PC-9 (cell line): Measurements from ENCODE around the gene ZNF317. TPM values are rescaled to one million over a fixed set of nuclear protein-coding genes. Genes with fewer than 3 reads are reported as not detected.
A peak's percentile ranks its signal among the peaks of the same experiment; 100 is the strongest.

Experiments used
- BruUV-seq: library from RNA; stranded (reverse); fragments of 400-500 nt; replicated peaks from 2 replicates; lab custom pipeline; 2021; lab: Mats Ljungman, UMichigan
- CTCF ChIA-PET: fragments of 300-600 bp; sonication (Branson Sonifier 250); formaldehyde crosslinking; loops from one replicate; lab custom pipeline; 2022; ENCODE audit warnings: antibody characterized with exemption; lab: Charles Lee
- POLR2A ChIA-PET: fragments of 300-600 bp; sonication (Branson Sonifier 250); formaldehyde crosslinking; loops from one replicate; lab custom pipeline; 2022; ENCODE audit warnings: antibody characterized with exemption; ENCODE audit not compliant: unreplicated experiment; lab: Charles Lee
- DNase-seq, 2 experiments: peaks; one replicate each; pipeline versions ENCODE4 v3.0.0 to v3.0.0-alpha.2; 2015 to 2022; ENCODE audit warnings: mixed read lengths in 1 of 2
- H2AFZ ChIP-seq: fragments of 200-600 bp; sonication (generic); 2 replicates; pipeline ENCODE4 v1.8.1; 2017; ENCODE audit warnings: antibody characterized with exemption
- H3F3A ChIP-seq: fragments of 200-600 bp; sonication (generic); 2 replicates; pipeline ENCODE4 v1.8.1; 2017; ENCODE audit warnings: antibody characterized with exemption, mild to moderate bottlenecking, low read depth; ENCODE audit not compliant: insufficient read depth
- H3K27ac ChIP-seq: fragments of 200-600 bp; sonication (generic); 2 replicates; pipeline ENCODE4 v1.6.1; 2016; ENCODE audit warnings: mixed run types
- H3K27me3 ChIP-seq: fragments of 200-600 bp; sonication (generic); 2 replicates; pipeline ENCODE4 v1.6.1; 2016; ENCODE audit warnings: low read depth, mixed run types; ENCODE audit not compliant: insufficient read depth
- H3K36me3 ChIP-seq: fragments of 200-600 bp; sonication (generic); 2 replicates; pipeline ENCODE4 v1.6.1; 2016; ENCODE audit warnings: low read depth, mixed run types
- H3K4me1 ChIP-seq: fragments of 200-600 bp; sonication (generic); replicated peaks from 2 replicates; pipeline ENCODE4 v1.6.1; 2016; ENCODE audit warnings: mixed run types; ENCODE audit not compliant: insufficient read depth
- H3K4me2 ChIP-seq: fragments of 200-600 bp; sonication (generic); 2 replicates; pipeline ENCODE4 v1.6.1; 2017; ENCODE audit warnings: mixed run types
- H3K4me3 ChIP-seq: fragments of 200-600 bp; sonication (generic); 2 replicates; pipeline ENCODE4 v1.6.1; 2016; ENCODE audit warnings: mixed run types
- H3K79me2 ChIP-seq: fragments of 200-600 bp; sonication (generic); 2 replicates; pipeline ENCODE4 v1.6.1; 2017; ENCODE audit warnings: low read depth, mixed run types
- H3K9me2 ChIP-seq: fragments of 200-600 bp; sonication (generic); 2 replicates; pipeline ENCODE4 v1.8.1; 2017; ENCODE audit warnings: mild to moderate bottlenecking; ENCODE audit not compliant: insufficient read depth
- H3K9me3 ChIP-seq: fragments of 200-600 bp; sonication (generic); 2 replicates; pipeline ENCODE4 v1.8.1; 2016; ENCODE audit warnings: low read depth; ENCODE audit not compliant: insufficient read depth
- H4K20me1 ChIP-seq: fragments of 200-600 bp; sonication (generic); 2 replicates; pipeline ENCODE4 v1.8.1; 2017; ENCODE audit not compliant: insufficient read depth
- EZH2 ChIP-seq: fragments of 200-600 bp; sonication (generic); IDR thresholded peaks from 2 replicates; pipeline ENCODE4 v1.8.0; 2017; ENCODE audit warnings: antibody characterized with exemption, low read depth
- intact Hi-C: fragments of 100-400 bp; cut with micrococcal nuclease; formaldehyde crosslinking; loops from one replicate; pipeline ENCODE4 v1.10.0; 2022; ENCODE audit not compliant: unreplicated experiment
- total RNA-seq: library from RNA; stranded (reverse); gene quantifications from 2 replicates; pipeline ENCODE4 v1.2.3, GENCODE V29; 2021
- TF ChIP-seq, protein P1 (sequence below): fragments of 200-600 bp; sonication (generic); conservative IDR thresholded peaks from 2 replicates; pipeline ENCODE4 v1.6.1; 2017; ENCODE audit warnings: mixed run types, antibody characterized with exemption, mild to moderate bottlenecking, moderate library complexity

ZNF317 gene
- total RNA-seq, 1 experiment from 2014 or later, result 28.2 TPM

DNA sequence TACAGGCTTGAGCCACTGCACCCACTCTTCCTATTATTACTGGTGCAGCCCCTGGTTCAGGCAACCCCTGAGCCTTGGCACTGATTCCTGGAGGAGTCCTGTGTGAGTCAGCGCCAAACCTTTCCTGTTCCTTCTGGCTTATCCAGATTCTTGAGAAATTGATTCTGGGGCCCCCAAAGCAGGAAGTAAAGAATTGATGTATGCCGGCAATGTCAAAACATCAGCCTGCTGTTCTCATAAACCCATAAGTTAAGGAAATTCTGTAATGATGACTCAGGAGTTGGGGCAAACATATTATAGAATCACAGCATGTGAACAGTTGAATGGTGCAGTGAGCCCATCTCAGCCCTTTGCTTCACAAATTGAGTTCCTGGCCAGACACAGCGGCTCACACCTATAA is 12.0 kb upstream of the ZNF317 start:
- TF ChIP-seq EZH2, result no peak
- TF ChIP-seq, protein P1, sequence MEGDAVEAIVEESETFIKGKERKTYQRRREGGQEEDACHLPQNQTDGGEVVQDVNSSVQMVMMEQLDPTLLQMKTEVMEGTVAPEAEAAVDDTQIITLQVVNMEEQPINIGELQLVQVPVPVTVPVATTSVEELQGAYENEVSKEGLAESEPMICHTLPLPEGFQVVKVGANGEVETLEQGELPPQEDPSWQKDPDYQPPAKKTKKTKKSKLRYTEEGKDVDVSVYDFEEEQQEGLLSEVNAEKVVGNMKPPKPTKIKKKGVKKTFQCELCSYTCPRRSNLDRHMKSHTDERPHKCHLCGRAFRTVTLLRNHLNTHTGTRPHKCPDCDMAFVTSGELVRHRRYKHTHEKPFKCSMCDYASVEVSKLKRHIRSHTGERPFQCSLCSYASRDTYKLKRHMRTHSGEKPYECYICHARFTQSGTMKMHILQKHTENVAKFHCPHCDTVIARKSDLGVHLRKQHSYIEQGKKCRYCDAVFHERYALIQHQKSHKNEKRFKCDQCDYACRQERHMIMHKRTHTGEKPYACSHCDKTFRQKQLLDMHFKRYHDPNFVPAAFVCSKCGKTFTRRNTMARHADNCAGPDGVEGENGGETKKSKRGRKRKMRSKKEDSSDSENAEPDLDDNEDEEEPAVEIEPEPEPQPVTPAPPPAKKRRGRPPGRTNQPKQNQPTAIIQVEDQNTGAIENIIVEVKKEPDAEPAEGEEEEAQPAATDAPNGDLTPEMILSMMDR, result no peak
- peak overlapping the region; percentile 62 for H3K27ac ChIP-seq
- no peaks in the 10 kb centered on the region; the same call in 1 of the 2 replicates for H3K9me3 ChIP-seq
- H3K36me3 ChIP-seq, result no peaks in the 10 kb centered on the region
- no peak overlapping the region for H2AFZ ChIP-seq
- peaks cover 11% of the 10 kb centered on the region; the same call in 1 of the 2 replicates for H3F3A ChIP-seq
- H3K27me3 ChIP-seq, result no peaks in the 10 kb centered on the region
- intact Hi-C loops, result no loop called here
- no TSS peak for BruUV-seq
- ChIA-PET CTCF (no interaction called here), POLR2A (no interaction called here)
- H4K20me1 ChIP-seq, result no peaks in the 10 kb centered on the region
- H3K9me2 ChIP-seq, result no peaks in the 10 kb centered on the region
- H3K4me1 ChIP-seq, result peaks cover 30% of the 10 kb centered on the region
- no peak overlapping the region for H3K4me3 ChIP-seq
- H3K79me2 ChIP-seq, result no peaks in the 10 kb centered on the region
- H3K4me2 ChIP-seq, result peak overlapping the region; percentile 39
- DNase-seq, result peak; percentile 44 to 100

DNA sequence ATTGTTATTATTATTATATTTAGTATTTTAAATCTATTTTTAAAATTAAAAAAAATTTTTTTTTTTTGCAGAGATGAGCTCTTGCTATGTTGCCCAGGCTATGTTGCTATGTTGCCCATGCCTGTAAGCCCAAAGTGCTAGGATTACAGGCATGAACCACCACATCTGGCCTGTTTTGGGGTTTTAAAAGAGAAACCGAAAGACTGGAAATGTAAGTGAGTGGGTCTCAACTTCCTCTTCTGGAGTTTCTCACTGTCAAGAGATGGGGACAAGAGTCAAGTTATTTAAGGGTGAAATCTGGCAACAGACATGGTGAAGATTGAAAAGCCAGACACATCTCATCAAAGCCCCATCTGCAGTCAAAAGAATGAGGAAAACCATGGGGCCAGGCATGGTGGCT is 9.2 kb upstream of the ZNF317 start:
- H3K4me1 ChIP-seq, result peaks cover 30% of the 10 kb centered on the region
- no peaks in the 10 kb centered on the region; the same call in 1 of the 2 replicates for H3K9me3 ChIP-seq
- no peaks in the 10 kb centered on the region for H3K36me3 ChIP-seq
- no peak overlapping the region for H3K27ac ChIP-seq
- no peaks in the 10 kb centered on the region for H3K27me3 ChIP-seq
- no peaks in the 10 kb centered on the region for H3K9me2 ChIP-seq
- H2AFZ ChIP-seq, result no peak overlapping the region
- no peak for DNase-seq
- intact Hi-C loops, result no loop called here
- H3F3A ChIP-seq, result peaks cover 13% of the 10 kb centered on the region; the same call in 1 of the 2 replicates
- CTCF ChIA-PET, result interaction anchor here (0.6 kb wide), 2 partner anchors 197 to 491 kb away, joined by 3 to 9 read pairs; no protein-coding TSS in a partner anchor
- no TSS peak for BruUV-seq
- POLR2A ChIA-PET, result no interaction called here
- no peaks in the 10 kb centered on the region for H4K20me1 ChIP-seq
- no peak overlapping the region for H3K4me3 ChIP-seq
- no peaks in the 10 kb centered on the region for H3K79me2 ChIP-seq
- TF ChIP-seq, protein P1, result no peak
- no peak for TF ChIP-seq EZH2
- no peak overlapping the region for H3K4me2 ChIP-seq

DNA sequence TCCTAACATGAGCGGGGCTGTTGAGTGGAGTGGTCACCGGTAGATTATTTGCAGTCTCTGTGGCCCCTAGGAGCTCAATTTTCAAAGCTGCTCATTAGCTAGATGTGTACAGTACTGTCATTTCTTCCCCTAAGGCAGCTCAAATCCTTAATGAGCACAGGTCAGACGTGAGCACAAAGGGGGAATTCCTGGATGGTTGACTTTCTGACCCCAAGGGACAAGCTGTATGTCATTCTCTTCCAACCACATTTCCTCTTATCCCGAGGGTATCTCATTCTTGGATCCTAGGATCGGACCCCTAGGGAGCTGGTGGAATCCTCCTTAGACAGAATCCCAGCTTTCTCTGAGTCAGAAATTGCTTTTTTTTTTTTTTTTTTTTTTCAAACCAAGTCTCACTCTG is 7.8 kb upstream of the ZNF317 start:
- ChIA-PET CTCF (interaction anchor here (0.5 to 0.8 kb wide), 2 partner anchors 761 to 991 kb away, joined by 4 to 17 read pairs; no protein-coding TSS in a partner anchor), POLR2A (no interaction called here)
- intact Hi-C loops, result no loop called here

More for the DNA sequence above, 7.8 kb upstream of the ZNF317 start:
- no peaks in the 10 kb centered on the region for H3K27me3 ChIP-seq
- no peaks in the 10 kb centered on the region for H4K20me1 ChIP-seq
- H2AFZ ChIP-seq, result no peak overlapping the region
- no peaks in the 10 kb centered on the region for H3K9me2 ChIP-seq
- H3K27ac ChIP-seq, result no peak overlapping the region
- H3K4me3 ChIP-seq, result no peak overlapping the region
- H3K36me3 ChIP-seq, result no peaks in the 10 kb centered on the region
- H3K4me1 ChIP-seq, result peaks cover 30% of the 10 kb centered on the region
- no TSS peak for BruUV-seq
- no peak for TF ChIP-seq EZH2
- TF ChIP-seq, protein P1, result no peak
- H3K79me2 ChIP-seq, result no peaks in the 10 kb centered on the region
- no peaks in the 10 kb centered on the region; the same call in 1 of the 2 replicates for H3K9me3 ChIP-seq
- peaks cover 14% of the 10 kb centered on the region; the same call in 1 of the 2 replicates for H3F3A ChIP-seq
- DNase-seq, result no peak
- no peak overlapping the region for H3K4me2 ChIP-seq
